ENCODE results near the gene AGXT.

GRCh38 chr2:240894836-240895558, 26.4 kb downstream of the AGXT start:
- TF ChIP-seq CTCF (IDR thresholded peaks at IDR 0.05 in 8 of 11, conservative IDR thresholded peaks at IDR 0.05 in 3 of 11) (no peak), POLR2A (IDR thresholded peaks at IDR 0.05) (no peak)
